Esophagus muscularis mucosa (tissue), 4 donors: ENCODE data around the gene GPC5. TPM values are rescaled to one million over a fixed set of nuclear protein-coding genes. Genes with fewer than 3 reads are reported as not detected.
"Not testable (repeated sequence)": the region's sequence is repeated elsewhere in the genome, so short reads cannot be mapped to it uniquely, and the experiment has no call there.

Experiments used
- DNase-seq: peaks from one replicate; pipeline ENCODE4 v3.0.0-alpha.2; 2017; ENCODE audit errors: extremely low spot score
- H3K27ac ChIP-seq, 4 donors: fragments of 200-600 bp; sonication (generic); replicated peaks in 1 of 4; 1 replicate in 3 of 4; 2 replicates in 1 of 4; pipeline ENCODE4 v1.5.1; 2016 to 2019; ENCODE audit warnings: mild to moderate bottlenecking in 1 of 4
- H3K27me3 ChIP-seq, 4 donors: fragments of 200-600 bp; sonication (generic); one replicate each; pipeline versions ENCODE4 v1.5.1 to v1.6.0; 2016 to 2019
- H3K36me3 ChIP-seq, 4 donors: fragments of 200-600 bp; sonication (generic); one replicate each; pipeline ENCODE4 v1.5.1; 2016 to 2019
- H3K4me1 ChIP-seq, 4 donors: fragments of 200-600 bp; sonication (generic); one replicate each; pipeline ENCODE4 v1.5.1; 2016 to 2019
- H3K4me3 ChIP-seq, 4 donors: fragments of 200-600 bp; sonication (generic); 1 replicate in 2 of 4; 2 replicates in 2 of 4; pipeline ENCODE4 v1.5.1; 2016 to 2019; ENCODE audit warnings: mild to moderate bottlenecking in 4 of 4, moderate library complexity in 1 of 4
- H3K9me3 ChIP-seq, 4 donors: fragments of 200-600 bp; sonication (generic); 1 replicate in 3 of 4; 2 replicates in 1 of 4; pipeline ENCODE4 v1.5.1; 2016 to 2019
- EP300 ChIP-seq: sonication (generic); formaldehyde crosslinking; IDR thresholded peaks from one replicate; pipeline ENCODE4 v1.6.1; 2017; ENCODE audit warnings: antibody characterized with exemption
- POLR2A ChIP-seq: fragments of 450-650 bp; IDR thresholded peaks from one replicate; pipeline ENCODE4 v1.6.1; 2017; ENCODE audit warnings: antibody characterized with exemption, moderate library complexity, mild to moderate bottlenecking, low read depth
- POLR2AphosphoS5 ChIP-seq, 2 donors: sonication (generic); formaldehyde crosslinking; IDR thresholded peaks; one replicate each; pipeline ENCODE4 v1.6.1; 2017; ENCODE audit warnings: antibody characterized with exemption in 2 of 2
- WGBS: methylation state at CpG from one replicate; pipeline ENCODE4 v1.1.5; 2018; 5-methylcytosine and 5-hydroxymethylcytosine counted together
- intact Hi-C: fragments of 100-400 bp; cut with DNase I; formaldehyde crosslinking; loops from one replicate; pipeline ENCODE4 v1.15.1; 2023
- total RNA-seq, 4 donors: library from RNA; depleted of rRNA; stranded (reverse); fragments of >200 nt; gene quantifications; one replicate each; pipeline versions ENCODE4 v1.1.0 to v1.2.1, GENCODE V29; 2016
- TF ChIP-seq, protein P1 (sequence below), 3 experiments: fragments of 200-600 bp in 2 of 3; fragments of 450-650 bp in 1 of 3; sonication (generic) in 2 of 3; IDR thresholded peaks; one replicate each; pipeline ENCODE4 v1.5.1; 2017 to 2019; ENCODE audit warnings: antibody characterized with exemption in 3 of 3, mild to moderate bottlenecking in 2 of 3, moderate library complexity in 1 of 3

The GPC5 gene
- total RNA-seq, 4 donors from 2014 or later = 0.13 to 0.42 (median 0.33) TPM; not detected in 1

GRCh38 chr13:92294533-92294932, 896.1 kb downstream of the GPC5 start:
- WGBS = 93% methylated on average over 5 of the region's 5 CpGs
- intact Hi-C loops, H3K36me3 ChIP-seq, DNase-seq, H3K27me3 ChIP-seq, H3K4me1 ChIP-seq, H3K27ac ChIP-seq, H3K4me3 ChIP-seq: not testable (repeated sequence)
- H3K9me3 ChIP-seq = peaks cover 0 to 15% (median 2%) of the 10 kb centered on the region in 4 donors

DNA sequence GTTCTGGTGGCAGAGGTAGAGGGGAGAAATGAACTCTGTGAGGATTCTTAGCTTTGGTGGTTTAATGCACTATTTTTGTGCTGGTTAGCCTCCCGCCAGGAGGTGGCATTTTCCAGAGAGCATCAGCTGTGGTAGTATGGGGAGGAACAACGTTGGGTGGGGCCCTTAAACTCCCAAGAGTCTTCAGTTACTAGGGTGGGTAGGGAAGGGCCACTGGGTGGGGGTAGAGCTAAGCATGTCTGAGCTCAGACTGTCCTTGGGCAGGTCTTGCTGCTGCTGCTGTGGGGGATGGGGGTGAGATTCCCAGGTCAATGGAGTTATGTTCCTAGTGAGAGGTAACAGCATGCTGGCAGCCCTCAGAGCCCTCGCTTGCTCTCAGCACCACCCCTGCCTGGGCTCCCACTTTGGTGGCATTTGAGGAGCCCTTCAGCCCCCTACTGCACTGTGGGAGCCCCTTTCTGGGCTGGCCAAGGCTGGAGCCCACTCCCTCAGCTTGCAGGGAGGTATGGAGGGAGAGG, 897.8 kb downstream of the GPC5 start:
- H3K9me3 ChIP-seq, H3K36me3 ChIP-seq, DNase-seq, H3K4me1 ChIP-seq, intact Hi-C loops, H3K27ac ChIP-seq, H3K4me3 ChIP-seq, H3K27me3 ChIP-seq: not testable (repeated sequence)
- 91% methylated on average over 2 of the region's 3 CpGs for WGBS

DNA sequence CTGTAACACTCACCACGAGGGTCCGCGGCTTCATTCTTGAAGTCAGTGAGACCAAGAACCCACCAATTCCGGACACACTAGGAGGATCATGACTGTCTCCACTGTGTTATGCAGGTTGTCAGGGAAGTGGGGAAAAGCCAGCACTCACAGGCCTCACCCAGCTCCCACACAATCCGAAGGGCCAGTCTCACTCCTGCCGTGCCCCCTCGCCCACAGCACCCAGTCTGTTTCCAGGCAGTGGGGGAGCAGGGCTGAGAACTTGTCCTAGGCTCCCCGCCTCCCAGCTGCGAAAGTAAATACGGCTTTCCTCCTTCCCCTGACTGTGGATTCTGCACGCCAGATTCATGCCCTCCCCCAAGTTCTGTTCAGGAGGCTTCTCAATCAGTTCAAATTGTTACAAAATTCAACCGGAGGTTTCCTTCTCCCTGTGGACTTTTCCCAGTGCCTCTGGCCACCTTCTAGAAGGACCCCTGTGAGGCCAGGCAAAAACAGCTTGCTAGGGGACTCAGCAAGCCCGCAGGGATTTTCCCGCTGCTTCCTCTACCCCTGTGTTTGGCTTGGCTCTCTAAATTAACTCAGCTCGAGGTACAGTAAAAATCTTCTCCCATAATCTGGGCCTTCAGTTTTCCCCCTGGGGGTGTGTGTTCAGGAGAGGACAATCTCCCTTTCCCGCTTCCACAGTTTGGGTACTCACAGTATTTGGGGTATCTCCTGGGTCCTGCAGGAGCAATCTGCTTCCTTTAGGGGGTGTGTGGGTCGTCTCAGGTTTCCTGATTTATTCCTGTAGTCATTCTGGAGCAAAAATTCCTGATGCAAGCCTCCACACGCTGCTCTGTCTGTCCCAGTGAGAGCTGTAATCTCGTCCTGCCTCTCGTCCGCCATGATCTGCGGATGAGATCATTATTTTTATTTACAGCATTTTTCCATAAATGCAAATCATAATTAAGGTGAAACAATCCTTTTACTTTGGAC, 899.8 kb downstream of the GPC5 start:
- H3K27me3 ChIP-seq = no peaks in the 10 kb centered on the region
- WGBS = 87% methylated on average over 19 of the region's 22 CpGs
- no peak overlapping the region for H3K27ac ChIP-seq
- TF ChIP-seq POLR2AphosphoS5 (IDR thresholded peaks at IDR 0.05) (no peak), EP300 (no peak), POLR2A (no peak)
- TF ChIP-seq, protein P1, sequence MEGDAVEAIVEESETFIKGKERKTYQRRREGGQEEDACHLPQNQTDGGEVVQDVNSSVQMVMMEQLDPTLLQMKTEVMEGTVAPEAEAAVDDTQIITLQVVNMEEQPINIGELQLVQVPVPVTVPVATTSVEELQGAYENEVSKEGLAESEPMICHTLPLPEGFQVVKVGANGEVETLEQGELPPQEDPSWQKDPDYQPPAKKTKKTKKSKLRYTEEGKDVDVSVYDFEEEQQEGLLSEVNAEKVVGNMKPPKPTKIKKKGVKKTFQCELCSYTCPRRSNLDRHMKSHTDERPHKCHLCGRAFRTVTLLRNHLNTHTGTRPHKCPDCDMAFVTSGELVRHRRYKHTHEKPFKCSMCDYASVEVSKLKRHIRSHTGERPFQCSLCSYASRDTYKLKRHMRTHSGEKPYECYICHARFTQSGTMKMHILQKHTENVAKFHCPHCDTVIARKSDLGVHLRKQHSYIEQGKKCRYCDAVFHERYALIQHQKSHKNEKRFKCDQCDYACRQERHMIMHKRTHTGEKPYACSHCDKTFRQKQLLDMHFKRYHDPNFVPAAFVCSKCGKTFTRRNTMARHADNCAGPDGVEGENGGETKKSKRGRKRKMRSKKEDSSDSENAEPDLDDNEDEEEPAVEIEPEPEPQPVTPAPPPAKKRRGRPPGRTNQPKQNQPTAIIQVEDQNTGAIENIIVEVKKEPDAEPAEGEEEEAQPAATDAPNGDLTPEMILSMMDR (IDR thresholded peaks at IDR 0.05) = no peak
- H3K9me3 ChIP-seq = no peaks in the 10 kb centered on the region
- H3K36me3 ChIP-seq = no peaks in the 10 kb centered on the region
- H3K4me1 ChIP-seq = no peaks in the 10 kb centered on the region
- no peak for DNase-seq
- intact Hi-C loops = no loop called here
- no peak overlapping the region for H3K4me3 ChIP-seq

- TF ChIP-seq POLR2A = no peak
- TF ChIP-seq, protein P1 (IDR thresholded peaks at IDR 0.05) = no peak
- TF ChIP-seq POLR2AphosphoS5 (IDR thresholded peaks at IDR 0.05) = no peak
- no peak for TF ChIP-seq EP300
- intact Hi-C loops = no loop called here
- Histone ChIP-seq H3K36me3 (no peaks in the 10 kb centered on the region), H3K27ac (no peak overlapping the region), H3K9me3 (no peaks in the 10 kb centered on the region), H3K27me3 (no peaks in the 10 kb centered on the region), H3K4me1 (no peaks in the 10 kb centered on the region), H3K4me3 (no peak overlapping the region)
- WGBS = 92% methylated on average over 1 of the region's 1 CpG
- DNase-seq = no peak
Measured at GRCh38 chr13:92300651-92301050, 902.2 kb downstream of the GPC5 start.

- Histone ChIP-seq H3K36me3 (no peaks in the 10 kb centered on the region), H3K27ac (no peak overlapping the region), H3K4me1 (no peaks in the 10 kb centered on the region), H3K9me3 (no peaks in the 10 kb centered on the region), H3K4me3 (no peak overlapping the region), H3K27me3 (no peaks in the 10 kb centered on the region)
- intact Hi-C loops = no loop called here
- no peak for DNase-seq
- TF ChIP-seq EP300 (no peak), POLR2AphosphoS5 (IDR thresholded peaks at IDR 0.05) (no peak), POLR2A (no peak)
- TF ChIP-seq, protein P1 (IDR thresholded peaks at IDR 0.05) = no peak
- WGBS = 61% methylated on average over 1 of the region's 1 CpG
Measured at GRCh38 chr13:92303428-92303827, 905.0 kb downstream of the GPC5 start.
